Mesenchymal stem cell (in vitro differentiated cells and primary cell): ENCODE data around the gene GSTO1.
"Not testable (repeated sequence)": the region's sequence is repeated elsewhere in the genome, so short reads cannot be mapped to it uniquely, and the experiment has no call there.

Experiments
- DNase-seq: peaks from one replicate; pipeline ENCODE4 v3.0.0-alpha.2; 2013
- H2AFZ ChIP-seq: one replicate; pipeline ENCODE4 v1.6.1; 2013; ENCODE audit warnings: low read depth, mild to moderate bottlenecking, control low read depth, inconsistent platforms, low read length, moderate library complexity
- H2AK5ac ChIP-seq: 2 replicates; pipeline ENCODE4 v1.6.1; 2013; ENCODE audit warnings: low read length, moderate library complexity, mild to moderate bottlenecking, inconsistent platforms; ENCODE audit not compliant: severe bottlenecking
- H2BK120ac ChIP-seq: one replicate; pipeline ENCODE4 v1.6.1; 2013; ENCODE audit warnings: low read depth, mild to moderate bottlenecking, inconsistent platforms, low read length, moderate library complexity
- H2BK12ac ChIP-seq, 2 experiments: one replicate each; pipeline ENCODE4 v1.6.1; 2013; ENCODE audit warnings: inconsistent platforms in 2 of 2, low read length in 2 of 2, mild to moderate bottlenecking in 2 of 2, moderate library complexity in 2 of 2, control low read depth in 1 of 2
- H2BK15ac ChIP-seq: one replicate; pipeline ENCODE4 v1.6.1; 2013; ENCODE audit warnings: mild to moderate bottlenecking, low read depth, inconsistent platforms; ENCODE audit not compliant: poor library complexity, severe bottlenecking
- H2BK5ac ChIP-seq: 2 replicates; pipeline ENCODE4 v1.6.1; 2013; ENCODE audit warnings: low read depth, mild to moderate bottlenecking, low read length, control low read depth, inconsistent platforms; ENCODE audit not compliant: poor library complexity, severe bottlenecking
- H3K14ac ChIP-seq, 2 experiments: one replicate each; pipeline ENCODE4 v1.6.1; 2013; ENCODE audit warnings: inconsistent platforms in 2 of 2, low read length in 2 of 2, control low read depth in 1 of 2, mild to moderate bottlenecking in 1 of 2, moderate library complexity in 1 of 2
- H3K18ac ChIP-seq, 2 experiments: one replicate each; pipeline ENCODE4 v1.6.1; 2013; ENCODE audit warnings: inconsistent platforms in 2 of 2, low read length in 2 of 2, control low read depth in 1 of 2, low read depth in 1 of 2, mild to moderate bottlenecking in 1 of 2
- H3K23ac ChIP-seq, 2 experiments: one replicate each; pipeline ENCODE4 v1.6.1; 2013; ENCODE audit warnings: inconsistent platforms in 2 of 2, low read length in 2 of 2, mild to moderate bottlenecking in 2 of 2, moderate library complexity in 2 of 2, control low read depth in 1 of 2
- H3K27ac ChIP-seq: 2 replicates; pipeline ENCODE4 v1.5.1; 2013; ENCODE audit warnings: mild to moderate bottlenecking, moderate library complexity, low read length, control low read depth, inconsistent platforms; ENCODE audit not compliant: poor library complexity, severe bottlenecking
- H3K27me3 ChIP-seq, 2 experiments: 2 replicates each; pipeline versions ENCODE4 v1.6.1 to v1.7.0; 2013; ENCODE audit warnings: low read length in 2 of 2, mild to moderate bottlenecking in 2 of 2, moderate library complexity in 2 of 2, control low read depth in 1 of 2, inconsistent platforms in 1 of 2; ENCODE audit not compliant: control insufficient read depth in 1 of 2, insufficient read depth in 1 of 2
- H3K36me3 ChIP-seq, 2 experiments: 2 replicates each; pipeline versions ENCODE4 v1.6.1 to v1.7.0; 2013; ENCODE audit warnings: low read length in 2 of 2, control low read depth in 1 of 2, inconsistent platforms in 1 of 2, low read depth in 1 of 2, mild to moderate bottlenecking in 1 of 2; ENCODE audit not compliant: insufficient read depth in 2 of 2, control insufficient read depth in 1 of 2
- H3K4ac ChIP-seq, 2 experiments: one replicate each; pipeline ENCODE4 v1.6.1; 2013; ENCODE audit warnings: inconsistent platforms in 2 of 2, low read length in 2 of 2, mild to moderate bottlenecking in 2 of 2, moderate library complexity in 2 of 2, control low read depth in 1 of 2, low read depth in 1 of 2
- H3K4me1 ChIP-seq: 2 replicates; pipeline ENCODE4 v1.6.1; 2013; ENCODE audit warnings: low read depth, low read length, control low read depth; ENCODE audit not compliant: control insufficient read depth, insufficient read depth
- H3K4me2 ChIP-seq: 2 replicates; pipeline ENCODE4 v1.6.1; 2013; ENCODE audit warnings: low read length, mild to moderate bottlenecking, inconsistent platforms; ENCODE audit not compliant: poor library complexity, severe bottlenecking
- H3K4me3 ChIP-seq, 2 experiments: 2 replicates each; pipeline versions ENCODE4 v1.5.1 to v1.7.0; 2013; ENCODE audit warnings: low read length in 2 of 2, mild to moderate bottlenecking in 2 of 2, control low read depth in 1 of 2, low read depth in 1 of 2; ENCODE audit not compliant: insufficient read depth in 1 of 2
- H3K79me1 ChIP-seq: replicated peaks from 2 replicates; pipeline ENCODE4 v1.6.1; 2013; ENCODE audit warnings: mild to moderate bottlenecking, control low read depth, low read length, inconsistent platforms; ENCODE audit not compliant: poor library complexity, severe bottlenecking
- H3K9ac ChIP-seq: 2 replicates; pipeline ENCODE4 v1.7.0; 2013; ENCODE audit warnings: mild to moderate bottlenecking, low read length, moderate library complexity
- H3K9me3 ChIP-seq: 2 replicates; pipeline ENCODE4 v1.7.0; 2013; ENCODE audit warnings: mild to moderate bottlenecking, low read length; ENCODE audit not compliant: control insufficient read depth
- H4K8ac ChIP-seq: one replicate; pipeline ENCODE4 v1.6.1; 2013; ENCODE audit warnings: inconsistent platforms, mild to moderate bottlenecking, low read length, moderate library complexity
- H4K91ac ChIP-seq: one replicate; pipeline ENCODE4 v1.6.1; 2013; ENCODE audit warnings: mild to moderate bottlenecking, low read length, inconsistent platforms
- WGBS: methylation state at CpG from one replicate; pipeline ENCODE4 v1.1.7; 2013; ENCODE audit warnings: mixed read lengths; 5-methylcytosine and 5-hydroxymethylcytosine counted together

GSTO1 gene

GRCh38 chr10:104248931-104249330 is 5.8 kb upstream of the GSTO1 start:
- not testable (repeated sequence) for H3K18ac ChIP-seq, H3K36me3 ChIP-seq, H3K79me1 ChIP-seq, H4K8ac ChIP-seq, H3K9me3 ChIP-seq, H4K91ac ChIP-seq, H3K27ac ChIP-seq, H2BK15ac ChIP-seq, H3K14ac ChIP-seq, H2AFZ ChIP-seq, H3K4me3 ChIP-seq, DNase-seq, H3K4me1 ChIP-seq, H3K4ac ChIP-seq, H3K27me3 ChIP-seq, H2BK5ac ChIP-seq, H2AK5ac ChIP-seq, H3K9ac ChIP-seq, H3K23ac ChIP-seq, H3K4me2 ChIP-seq, H2BK12ac ChIP-seq, H2BK120ac ChIP-seq
- 82% methylated on average over 11 of the region's 11 CpGs for WGBS

DNA sequence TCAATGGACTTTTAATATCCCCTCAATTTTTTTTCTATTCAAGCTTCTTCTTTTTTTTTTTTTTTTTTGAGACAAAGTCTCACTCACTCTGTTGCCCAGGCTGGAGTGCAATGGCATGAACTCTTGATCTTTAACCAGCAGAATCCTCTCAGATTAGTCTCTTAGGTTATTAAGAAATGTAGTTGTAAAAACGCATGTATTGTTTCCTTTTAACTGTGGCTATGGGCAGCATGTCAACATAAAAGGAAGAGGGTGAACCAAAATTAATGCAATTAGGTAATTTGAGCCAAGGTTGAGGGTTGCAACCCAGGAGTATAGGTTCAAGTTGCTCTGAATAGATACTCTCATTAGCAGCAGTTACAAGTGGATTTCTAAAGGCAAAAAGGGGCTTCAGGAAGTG is 4.3 kb upstream of the GSTO1 start:
- no peaks in the 10 kb centered on the region for H3K79me1 ChIP-seq
- H3K36me3 ChIP-seq = no peaks in the 10 kb centered on the region
- H3K4ac ChIP-seq = no peak overlapping the region
- no peak overlapping the region for H4K8ac ChIP-seq
- H3K14ac ChIP-seq = no peak overlapping the region
- no peak overlapping the region for H2BK12ac ChIP-seq
- 87% methylated on average over 1 of the region's 1 CpG for WGBS
- H3K4me2 ChIP-seq = no peak overlapping the region
- H3K27me3 ChIP-seq = no peaks in the 10 kb centered on the region
- H2BK15ac ChIP-seq = no peak overlapping the region
- no peak overlapping the region for H2BK120ac ChIP-seq
- H3K4me3 ChIP-seq = no peak overlapping the region
- no peak overlapping the region for H3K27ac ChIP-seq
- H3K23ac ChIP-seq = no peak overlapping the region
- no peak overlapping the region for H3K18ac ChIP-seq
- H4K91ac ChIP-seq = no peak overlapping the region
- H3K9ac ChIP-seq = no peak overlapping the region
- H2AFZ ChIP-seq = no peak overlapping the region
- no peak for DNase-seq
- peaks cover 2% of the 10 kb centered on the region for H3K4me1 ChIP-seq
- H2BK5ac ChIP-seq = no peak overlapping the region
- no peak overlapping the region for H2AK5ac ChIP-seq
- H3K9me3 ChIP-seq = no peaks in the 10 kb centered on the region

DNA sequence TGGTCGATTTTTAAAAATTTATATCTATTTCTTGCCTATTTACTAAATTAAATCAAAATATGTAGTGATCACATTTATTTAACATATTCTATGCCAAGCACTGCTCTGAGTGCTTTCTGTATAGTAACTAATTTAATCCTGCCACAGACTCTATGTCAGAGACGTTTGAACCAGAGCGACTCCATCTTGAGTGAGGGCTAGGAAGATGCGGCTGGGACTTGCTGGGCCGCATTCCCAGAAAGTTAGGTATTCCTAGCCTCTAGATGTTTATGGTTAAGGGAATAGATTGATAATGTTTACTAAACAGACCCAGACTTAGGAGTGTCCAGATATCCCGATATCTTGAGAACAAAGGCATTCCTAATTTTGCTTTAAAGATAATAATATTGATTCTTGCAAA is 3.2 kb upstream of the GSTO1 start:
- Histone ChIP-seq H3K4me2 (no peak overlapping the region), H2AFZ (no peak overlapping the region), H3K14ac (no peak overlapping the region), H4K91ac (no peak overlapping the region), H3K27ac (no peak overlapping the region), H3K4me3 (no peak overlapping the region), H4K8ac (no peak overlapping the region), H3K9me3 (no peaks in the 10 kb centered on the region), H3K9ac (no peak overlapping the region), H3K18ac (no peak overlapping the region), H3K27me3 (no peaks in the 10 kb centered on the region), H3K4ac (no peak overlapping the region), H3K36me3 (peaks cover 0 to 6% of the 10 kb centered on the region in 2 experiments), H3K79me1 (no peaks in the 10 kb centered on the region), H3K23ac (no peak overlapping the region), H2BK15ac (no peak overlapping the region), H3K4me1 (peaks cover 2% of the 10 kb centered on the region), H2BK12ac (no peak overlapping the region), H2AK5ac (no peak overlapping the region), H2BK120ac (no peak overlapping the region), H2BK5ac (no peak overlapping the region)
- no peak for DNase-seq
- 93% methylated on average over 4 of the region's 6 CpGs for WGBS

- Histone ChIP-seq H3K27me3 (no peaks in the 10 kb centered on the region), H4K91ac (no peak overlapping the region), H2BK5ac (no peak overlapping the region), H3K9ac (no peak overlapping the region), H3K27ac (no peak overlapping the region), H3K4me1 (peaks cover 2% of the 10 kb centered on the region), H2BK120ac (no peak overlapping the region), H3K36me3 (peaks cover 2 to 15% of the 10 kb centered on the region in 2 experiments), H3K18ac (no peak overlapping the region), H2BK12ac (peak overlapping the region in 1 of 2 experiments; percentile 47), H3K14ac (no peak overlapping the region), H2AK5ac (no peak overlapping the region), H4K8ac (no peak overlapping the region), H3K4me2 (no peak overlapping the region), H3K79me1 (no peaks in the 10 kb centered on the region), H3K9me3 (no peaks in the 10 kb centered on the region), H3K4ac (no peak overlapping the region), H3K23ac (no peak overlapping the region), H2BK15ac (no peak overlapping the region), H2AFZ (no peak overlapping the region), H3K4me3 (no peak overlapping the region)
- no peak for DNase-seq
These were observed 2.3 kb upstream of the GSTO1 start for GRCh38 chr10:104252368-104252767.
